ENCODE measurements around the gene GRIN1.

Gene GRIN1

GRCh38 chr9:137218212-137218753 lies 79.3 kb downstream of the GRIN1 start:
- POLR2A ChIA-PET: no interaction called here
- CTCF ChIA-PET: interaction anchor here (2.4 kb wide), 1 partner anchor 9 kb away, joined by 8 read pairs; the partner anchor contains the start of gene RNF224

More at GRCh38 chr9:137218212-137218753, 79.3 kb downstream of the GRIN1 start:
- TF ChIP-seq CTCF (IDR thresholded peaks at IDR 0.05; ENCODE audit: control extremely low read depth, extremely low read depth, low read depth, missing control alignments): no peak
- DNase-seq (ENCODE audit: extremely low spot score): no peak
